ENCODE data around the gene PNPLA5. TPM values are rescaled to one million over a fixed set of nuclear protein-coding genes. Genes with fewer than 3 reads are reported as not detected.

The PNPLA5 gene
- total RNA-seq, 2 donors from 2014 or later, result not detected

DNA sequence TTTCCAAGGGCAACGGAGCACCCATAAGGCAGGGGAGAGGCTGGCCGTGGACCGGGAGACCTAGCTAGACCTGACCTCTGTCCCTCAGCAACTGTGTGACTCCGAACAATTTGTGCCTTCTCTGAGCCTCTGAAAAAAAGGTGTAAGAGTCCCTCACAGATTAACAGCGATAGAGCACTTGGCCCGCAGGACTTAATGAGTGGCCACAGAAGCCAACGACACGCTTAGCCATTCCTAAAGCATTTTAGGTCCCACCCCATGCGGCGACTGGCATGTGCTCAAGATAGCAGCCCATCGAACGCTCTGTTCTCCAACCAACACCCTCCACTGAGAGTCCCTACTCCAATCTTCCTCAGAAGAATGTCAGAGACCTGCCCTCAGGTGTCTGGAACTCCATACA is 31.0 kb downstream of the PNPLA5 start:
- peak in 1 of 2 donors; percentile 6 for DNase-seq
- no peak for ATAC-seq
- intact Hi-C loops (cut with DNase I, micrococcal nuclease), result no loop called here

DNA sequence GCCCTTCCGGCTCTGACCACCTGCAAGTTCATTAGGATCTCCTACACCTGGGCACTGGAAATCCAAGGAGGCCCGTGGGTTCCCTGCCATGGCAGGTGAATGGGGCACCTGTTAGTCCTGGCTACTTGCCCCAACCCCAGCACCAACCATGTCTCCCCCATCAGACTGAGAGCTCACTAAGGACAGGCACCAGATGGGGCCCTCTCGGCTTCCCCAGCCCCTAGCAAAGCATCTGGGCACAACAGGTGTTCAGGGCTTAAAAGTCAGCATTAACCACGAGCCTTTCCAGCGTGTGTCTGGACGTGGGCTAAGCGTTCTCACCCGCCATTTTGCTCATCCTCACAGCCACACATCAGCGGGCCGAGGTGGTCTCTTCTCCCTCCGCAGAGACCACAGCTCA is 31.7 kb downstream of the PNPLA5 start:
- DNase-seq (peak in 1 of 2 donors; percentile 9), ATAC-seq (no peak)
- intact Hi-C loops (cut with DNase I, micrococcal nuclease), result no loop called here

DNA sequence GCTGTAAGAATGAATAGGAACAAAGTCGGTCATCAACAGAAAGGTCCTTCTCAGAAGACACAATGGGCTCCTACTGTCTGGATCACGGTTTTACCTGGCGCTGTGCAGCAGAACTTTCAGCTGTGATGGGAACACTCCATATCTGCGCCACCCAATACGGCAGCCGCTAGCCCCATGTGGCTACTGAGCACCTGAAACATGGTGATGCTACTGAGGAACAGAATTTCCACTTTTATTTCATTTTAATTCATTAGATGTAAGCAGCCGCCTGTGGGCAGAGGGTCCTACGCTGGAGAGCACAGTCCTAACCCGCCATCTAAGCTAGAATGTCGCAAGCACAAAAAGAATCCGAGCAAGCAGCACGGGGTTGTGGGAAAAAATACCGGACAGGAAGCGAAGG is 32.2 kb downstream of the PNPLA5 start:
- DNase-seq (peak in 1 of 2 donors; percentile 10), ATAC-seq (no peak)
- intact Hi-C loops (cut with DNase I, micrococcal nuclease), result no loop called here

DNA sequence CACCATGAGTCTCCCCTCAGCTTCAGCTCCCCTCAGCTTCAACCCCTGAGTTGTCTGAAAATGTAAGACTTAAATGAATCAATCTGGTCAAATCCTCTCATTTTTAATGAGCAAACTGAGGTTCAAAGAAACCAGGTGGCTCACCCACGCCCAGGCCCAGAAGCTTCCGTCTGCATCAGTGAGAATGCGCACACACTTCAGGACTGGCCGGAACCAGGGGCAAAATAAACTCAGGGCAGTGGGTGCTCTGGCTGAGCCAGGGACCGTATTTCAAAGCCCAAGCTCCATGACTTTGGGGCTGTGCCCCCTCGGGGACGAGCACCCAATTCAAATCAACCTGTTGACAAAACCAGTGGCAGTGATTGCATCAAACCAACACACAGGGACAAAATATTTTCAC is 32.6 kb downstream of the PNPLA5 start:
- ATAC-seq (no peak), DNase-seq (peak in 1 of 2 donors; percentile 4)
- intact Hi-C loops (cut with DNase I, micrococcal nuclease), result no loop called here

DNA sequence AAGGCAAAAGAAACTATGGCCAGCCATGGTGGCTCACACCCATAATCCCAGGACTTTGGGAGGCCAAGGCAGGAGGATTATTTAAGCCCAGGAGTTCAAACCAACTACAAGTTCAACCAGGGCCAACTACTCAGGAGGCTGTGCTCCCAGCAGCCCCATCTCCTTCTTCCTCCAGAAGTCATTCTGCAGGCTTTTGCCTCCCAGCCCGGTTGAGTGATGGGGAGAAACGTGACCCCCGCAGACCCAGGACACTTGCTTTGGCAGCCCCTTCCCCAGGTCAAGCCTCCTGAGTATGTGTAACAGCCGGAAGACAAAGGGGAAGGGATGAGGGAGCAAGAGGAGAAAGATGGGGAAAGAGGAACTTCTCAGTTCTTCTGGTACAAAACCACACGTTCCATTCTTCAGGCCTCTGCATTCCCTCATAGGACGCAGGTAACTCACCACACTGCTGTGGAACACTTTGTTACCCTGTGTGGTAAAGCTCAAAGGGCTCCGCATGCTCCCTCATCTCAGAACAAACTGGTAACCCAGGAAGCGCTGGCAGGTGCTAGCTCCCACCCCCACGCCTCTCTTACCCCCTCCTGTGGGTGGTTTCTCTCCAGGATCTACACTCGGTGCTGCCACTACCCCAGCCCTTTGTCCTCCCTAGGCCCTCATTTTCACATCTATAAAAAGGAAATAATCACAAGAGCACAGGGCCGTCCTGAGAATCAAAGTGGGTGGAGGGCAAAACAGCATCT is 33.5 kb downstream of the PNPLA5 start:
- DNase-seq (peak in 1 of 2 donors; percentile 5), ATAC-seq (no peak)
- intact Hi-C loops (cut with DNase I, micrococcal nuclease), result no loop called here

DNA sequence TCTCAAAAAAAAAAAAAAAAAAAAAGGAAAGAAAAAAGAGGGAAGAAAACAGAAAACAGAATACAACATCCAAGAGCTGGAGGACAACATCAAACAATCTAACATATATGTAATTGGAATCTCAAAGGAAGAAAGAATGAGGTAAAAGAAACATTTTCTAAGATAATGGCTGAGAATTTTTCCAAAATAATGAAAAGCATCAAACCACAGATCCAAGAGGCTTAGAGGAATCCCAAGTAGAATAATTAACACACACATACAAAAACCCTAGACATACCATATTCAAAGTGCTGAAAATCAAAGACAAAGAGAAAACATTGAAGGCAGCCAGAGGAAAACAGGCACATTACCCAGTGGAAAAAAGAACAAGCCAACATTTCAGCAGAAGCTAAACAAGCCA is 34.4 kb downstream of the PNPLA5 start:
- DNase-seq (no peak), ATAC-seq (no peak)
- intact Hi-C loops (cut with DNase I, micrococcal nuclease), result no loop called here

DNA sequence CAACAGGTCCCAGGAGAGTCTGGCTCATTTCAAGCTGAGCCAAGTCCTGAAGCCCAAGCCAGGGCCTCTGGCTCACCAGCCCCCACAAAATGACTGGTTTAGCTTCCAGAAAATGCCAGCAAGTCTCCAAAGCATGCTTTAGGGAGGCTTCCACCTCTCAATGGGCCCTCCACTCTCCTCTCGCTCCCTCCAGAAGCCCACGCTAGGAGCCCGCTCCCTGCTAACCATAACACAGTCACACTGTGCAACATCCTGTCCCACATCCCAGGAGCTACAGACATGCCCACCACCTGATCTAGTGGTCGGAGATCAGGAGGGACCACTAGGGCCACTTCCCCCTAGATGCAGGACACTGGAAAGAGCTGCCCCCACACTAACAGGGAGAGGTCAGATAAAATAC is 36.4 kb downstream of the PNPLA5 start:
- no peak for ATAC-seq
- DNase-seq, result peak in 1 of 2 donors; percentile 6
- intact Hi-C loops (cut with DNase I, micrococcal nuclease), result no loop called here

DNA sequence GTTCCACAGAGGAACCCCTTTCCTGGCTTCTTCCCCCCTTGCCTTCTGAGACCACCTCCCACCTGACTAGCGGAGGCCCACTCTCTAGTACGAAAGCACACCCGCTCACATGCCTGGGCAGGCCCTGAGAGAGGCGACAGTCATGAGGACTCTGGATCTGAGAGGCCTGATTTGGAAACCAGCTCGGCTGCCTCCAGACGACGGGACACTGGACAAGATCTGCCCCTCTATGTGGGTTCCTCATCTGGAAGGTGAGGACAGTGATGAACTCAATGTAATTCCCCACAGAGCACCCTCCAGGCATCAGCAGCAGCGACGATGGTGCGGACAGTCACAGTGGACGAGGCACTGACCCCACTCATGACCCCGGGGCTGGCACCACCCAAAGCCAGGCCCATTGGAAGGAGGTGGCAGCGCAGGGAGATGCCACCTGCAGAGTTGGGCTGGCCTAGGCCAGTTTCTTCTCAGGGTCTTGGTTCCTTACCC is 37.0 kb downstream of the PNPLA5 start:
- DNase-seq, result no peak
- no peak for ATAC-seq
- intact Hi-C loops (cut with DNase I, micrococcal nuclease), result no loop called here

DNA sequence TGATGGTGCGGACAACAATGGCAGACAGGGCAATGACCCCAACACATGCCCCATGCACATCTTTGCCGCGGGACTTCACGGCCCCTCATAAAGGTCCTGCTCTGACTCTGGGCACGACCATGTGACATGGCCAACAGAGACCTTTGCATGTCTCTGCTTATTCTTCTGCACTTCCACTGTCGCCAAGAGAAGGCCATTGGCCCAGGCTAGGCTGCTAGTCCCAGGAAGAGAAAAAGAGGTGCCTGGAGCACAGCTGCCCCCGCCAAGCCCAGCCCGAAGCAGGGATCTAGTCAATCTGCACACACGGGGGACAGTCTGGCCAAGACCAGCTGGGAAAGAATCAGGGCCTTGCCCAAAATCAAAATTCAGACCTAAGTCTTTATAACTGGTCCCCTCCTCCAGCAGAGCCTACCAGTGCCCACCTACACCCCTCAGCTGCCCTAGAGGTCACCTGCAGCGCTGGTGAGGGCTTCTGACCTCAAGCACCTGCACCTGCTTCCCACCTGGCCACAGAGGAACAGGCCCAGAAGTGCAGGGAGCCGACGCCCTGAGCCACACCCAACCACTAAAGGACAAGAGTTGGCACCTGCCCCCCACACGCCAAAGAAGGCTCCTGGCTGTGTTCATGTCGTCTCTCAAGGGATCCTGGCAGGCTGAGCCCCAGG is 37.6 kb downstream of the PNPLA5 start:
- intact Hi-C loops (cut with DNase I, micrococcal nuclease), result no loop called here
- ATAC-seq (no peak), DNase-seq (peak in 1 of 2 donors; percentile 15)

DNA sequence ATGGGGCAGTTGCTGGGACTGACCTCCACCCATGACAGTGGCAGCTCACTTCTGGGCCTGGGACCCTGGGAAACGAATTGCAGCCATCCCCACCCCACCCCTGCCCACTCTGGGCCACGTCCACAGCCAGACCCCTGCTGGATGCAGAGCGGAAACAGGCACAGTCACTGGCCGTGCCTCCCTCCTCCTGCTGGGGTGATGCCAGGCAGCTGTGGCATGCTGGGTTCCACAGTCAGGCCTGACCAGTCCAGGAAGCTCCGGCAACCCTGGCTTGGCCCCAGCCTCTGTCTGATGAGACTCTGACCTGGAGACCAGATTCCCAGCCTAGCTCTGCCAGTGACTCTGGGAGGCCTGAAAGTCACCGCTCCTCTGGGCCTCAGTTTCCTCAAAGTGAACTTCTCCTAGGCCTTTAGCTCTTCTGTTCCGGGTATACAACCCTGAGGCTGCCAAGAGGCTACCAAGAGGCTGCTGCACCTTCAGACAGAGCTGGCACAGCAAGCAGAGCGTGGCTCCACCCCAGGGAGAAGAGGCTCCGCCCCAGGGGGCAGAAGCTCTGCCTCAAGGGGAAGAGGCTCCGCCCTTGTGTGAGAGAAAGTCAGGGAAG is 38.4 kb downstream of the PNPLA5 start:
- ATAC-seq (no peak), DNase-seq (peak in 1 of 2 donors; percentile 15)
- intact Hi-C loops (cut with DNase I, micrococcal nuclease), result no loop called here

DNA sequence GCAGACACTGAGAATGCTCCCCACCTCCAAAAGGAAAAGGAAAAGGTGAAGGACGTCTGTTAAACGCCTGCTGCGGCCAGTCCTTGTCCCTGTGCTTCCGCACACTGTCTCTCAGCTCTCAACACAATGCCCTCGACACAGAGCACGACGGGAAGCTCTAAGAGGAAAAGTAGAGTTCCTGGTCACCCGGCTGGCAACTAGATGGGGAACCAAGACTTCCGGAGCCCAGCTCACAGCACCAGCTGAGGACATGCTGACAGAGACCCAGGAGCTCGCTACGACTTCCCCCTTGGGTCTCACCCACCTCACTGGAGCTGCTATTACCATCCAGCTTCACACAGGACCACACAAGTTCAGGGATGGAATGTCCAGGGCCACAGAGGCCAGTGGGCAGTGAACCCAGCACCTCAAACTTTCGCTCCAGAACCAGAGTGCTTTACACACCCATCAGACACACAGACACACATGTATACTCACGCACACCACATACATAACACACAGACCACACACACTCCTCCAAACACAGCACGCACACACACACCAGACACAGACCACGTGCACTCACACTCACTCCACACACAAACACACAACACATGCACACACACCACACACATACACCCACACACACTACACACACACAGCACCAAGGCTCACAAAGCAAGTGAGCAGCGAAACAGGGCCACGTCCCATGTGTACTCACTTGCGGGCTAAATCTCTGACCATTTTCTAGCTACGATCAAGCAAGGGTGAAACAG is 39.1 kb downstream of the PNPLA5 start:
- ATAC-seq (no peak), DNase-seq (peak in 1 of 2 donors; percentile 20)
- intact Hi-C loops (cut with DNase I, micrococcal nuclease), result no loop called here

DNA sequence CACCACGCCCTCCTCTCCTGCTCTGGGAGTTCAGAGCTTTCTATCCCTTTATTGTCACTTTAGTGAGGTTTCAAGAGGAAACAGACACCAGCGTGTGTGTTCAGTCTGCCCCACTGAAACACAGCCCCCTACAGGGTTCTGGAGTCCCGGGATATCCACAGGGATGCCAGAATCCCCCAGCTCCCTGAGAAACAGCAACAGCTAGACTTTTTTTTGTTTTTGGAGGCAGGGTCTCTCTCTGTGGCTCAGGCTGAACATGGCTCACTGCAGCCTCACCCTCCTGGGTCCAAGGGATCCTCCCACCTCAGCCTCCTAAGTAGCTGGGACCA is 39.9 kb downstream of the PNPLA5 start:
- intact Hi-C loops (cut with DNase I, micrococcal nuclease), result no loop called here
- ATAC-seq, result no peak
- peak in 1 of 2 donors; percentile 1 for DNase-seq

DNA sequence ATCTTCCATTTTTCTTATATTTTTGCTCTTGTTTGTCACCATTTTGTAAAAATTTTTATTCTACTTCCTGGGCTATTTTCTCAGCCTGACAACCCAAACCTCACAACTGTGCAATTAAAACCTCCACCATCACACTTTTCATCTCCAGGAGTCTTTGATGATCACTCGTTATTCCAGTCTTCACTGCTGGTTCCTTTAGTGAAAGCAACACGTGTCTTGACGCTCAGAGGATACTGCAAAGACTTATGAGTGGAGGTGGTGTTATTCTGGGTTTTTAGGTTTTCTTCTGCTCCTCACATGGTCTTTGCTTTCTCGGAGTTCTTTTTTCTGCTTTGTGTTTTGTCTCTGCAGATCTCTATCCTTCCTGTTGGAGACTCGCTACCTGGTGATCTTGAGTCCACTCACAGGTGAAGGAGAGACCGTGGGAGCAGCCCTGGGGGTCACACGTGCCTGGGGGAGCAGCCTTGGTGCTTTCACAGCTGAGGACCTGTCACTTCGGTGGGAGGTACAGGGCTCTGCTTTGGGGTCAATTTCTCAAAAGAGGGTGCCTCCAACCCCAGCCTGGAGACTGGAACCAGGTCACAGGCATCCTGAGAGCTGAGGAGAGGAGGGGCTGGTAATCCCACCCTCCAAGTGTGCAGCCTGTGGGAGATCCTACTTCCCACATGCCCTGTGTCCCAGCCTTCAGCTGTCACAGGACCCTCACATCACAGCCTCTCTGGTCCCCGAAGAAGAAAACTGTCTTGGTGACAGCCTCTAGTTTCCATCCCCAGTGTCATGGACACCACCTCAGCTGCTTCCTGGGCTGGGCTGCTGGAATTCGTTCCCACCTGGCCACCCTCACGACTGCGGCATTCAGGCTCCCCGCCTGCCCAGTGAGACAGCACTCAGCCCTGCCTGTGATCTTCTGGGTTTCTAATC is 40.5 kb downstream of the PNPLA5 start:
- DNase-seq, result peak in 1 of 2 donors; percentile 5
- no peak for ATAC-seq
- intact Hi-C loops (cut with DNase I, micrococcal nuclease), result no loop called here

DNA sequence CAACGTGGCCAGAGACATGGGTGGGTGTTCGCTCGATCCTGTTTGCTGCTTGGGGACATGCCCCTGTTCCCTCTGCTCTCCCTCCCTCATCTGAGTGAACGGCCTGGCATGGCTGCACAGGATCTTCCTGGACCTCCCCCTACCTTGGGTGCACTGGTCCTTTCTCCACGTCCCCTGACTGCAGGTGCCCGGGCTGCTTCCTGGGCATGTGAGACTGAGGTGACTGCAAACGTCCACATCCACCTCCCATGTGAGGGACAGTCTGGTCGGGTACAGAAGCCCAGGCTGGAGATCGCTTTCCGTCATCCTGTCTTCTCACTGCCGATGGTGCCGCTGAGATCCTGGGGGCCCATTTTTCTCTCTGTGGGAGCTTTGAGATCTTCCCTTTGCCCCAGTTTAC is 41.3 kb downstream of the PNPLA5 start:
- intact Hi-C loops (cut with DNase I, micrococcal nuclease), result no loop called here
- DNase-seq (peak in 1 of 2 donors; percentile 11), ATAC-seq (no peak)

DNA sequence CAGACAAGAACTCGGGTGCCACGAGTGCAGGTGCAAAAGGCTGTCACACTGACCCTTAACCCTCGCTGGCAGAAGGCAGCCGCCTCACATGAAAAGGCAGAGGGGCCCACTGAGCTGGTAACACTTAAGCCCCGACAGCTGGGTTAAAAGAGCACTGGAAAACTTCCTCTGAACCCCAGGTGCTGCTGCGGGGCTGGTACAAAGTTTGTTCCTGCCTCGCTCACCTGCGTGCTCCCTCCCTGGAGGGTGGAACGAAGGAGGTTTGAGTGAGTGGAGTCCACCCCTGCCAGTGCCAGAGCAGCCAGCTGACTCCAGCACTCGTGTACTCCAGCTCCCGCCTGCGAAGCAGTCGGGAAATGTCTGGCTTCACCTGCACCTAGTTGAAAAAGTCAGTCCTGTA is 42.1 kb downstream of the PNPLA5 start:
- DNase-seq, result no peak
- intact Hi-C loops (cut with DNase I, micrococcal nuclease), result no loop called here
- no peak for ATAC-seq

DNA sequence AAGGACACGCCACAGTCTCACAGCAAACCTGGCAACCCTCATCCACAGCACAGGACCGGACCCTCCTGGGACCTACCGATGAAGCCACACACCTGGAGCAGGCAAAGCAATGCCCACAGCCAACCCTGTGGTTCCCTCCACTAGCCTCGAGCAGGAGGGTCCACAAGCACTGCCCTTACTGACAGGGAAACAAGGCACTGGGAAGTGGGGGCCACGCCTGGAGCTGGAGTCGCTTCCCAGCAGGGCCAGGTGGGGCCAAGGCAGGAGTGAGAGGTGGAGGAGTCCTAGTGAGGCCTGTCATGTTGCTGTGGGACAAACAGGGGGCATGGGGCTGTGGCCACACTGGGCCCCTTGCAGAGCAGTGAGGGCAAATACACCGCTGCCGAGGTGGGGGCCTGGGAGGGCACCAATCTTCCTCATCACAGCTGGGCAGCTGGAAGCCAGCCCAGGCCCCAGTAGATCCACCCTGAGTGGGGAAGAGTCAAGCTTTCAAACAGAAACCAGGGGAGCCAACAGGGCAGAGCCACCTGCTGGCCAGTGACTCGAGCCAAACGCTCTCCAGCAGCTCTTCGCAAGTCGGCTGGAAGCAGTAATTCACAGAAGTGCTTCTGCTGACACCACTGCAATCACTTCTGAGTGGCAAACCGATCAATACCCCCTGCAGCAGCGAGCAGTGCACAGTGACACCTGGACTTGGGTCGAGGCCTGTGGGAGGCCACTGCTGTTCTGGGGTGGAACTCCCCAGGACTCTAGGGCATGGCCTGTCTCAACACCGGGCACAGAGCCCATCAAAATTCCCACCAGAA is 43.2 kb downstream of the PNPLA5 start:
- intact Hi-C loops (cut with DNase I, micrococcal nuclease), result no loop called here
- DNase-seq, result no peak
- ATAC-seq, result no peak

DNA sequence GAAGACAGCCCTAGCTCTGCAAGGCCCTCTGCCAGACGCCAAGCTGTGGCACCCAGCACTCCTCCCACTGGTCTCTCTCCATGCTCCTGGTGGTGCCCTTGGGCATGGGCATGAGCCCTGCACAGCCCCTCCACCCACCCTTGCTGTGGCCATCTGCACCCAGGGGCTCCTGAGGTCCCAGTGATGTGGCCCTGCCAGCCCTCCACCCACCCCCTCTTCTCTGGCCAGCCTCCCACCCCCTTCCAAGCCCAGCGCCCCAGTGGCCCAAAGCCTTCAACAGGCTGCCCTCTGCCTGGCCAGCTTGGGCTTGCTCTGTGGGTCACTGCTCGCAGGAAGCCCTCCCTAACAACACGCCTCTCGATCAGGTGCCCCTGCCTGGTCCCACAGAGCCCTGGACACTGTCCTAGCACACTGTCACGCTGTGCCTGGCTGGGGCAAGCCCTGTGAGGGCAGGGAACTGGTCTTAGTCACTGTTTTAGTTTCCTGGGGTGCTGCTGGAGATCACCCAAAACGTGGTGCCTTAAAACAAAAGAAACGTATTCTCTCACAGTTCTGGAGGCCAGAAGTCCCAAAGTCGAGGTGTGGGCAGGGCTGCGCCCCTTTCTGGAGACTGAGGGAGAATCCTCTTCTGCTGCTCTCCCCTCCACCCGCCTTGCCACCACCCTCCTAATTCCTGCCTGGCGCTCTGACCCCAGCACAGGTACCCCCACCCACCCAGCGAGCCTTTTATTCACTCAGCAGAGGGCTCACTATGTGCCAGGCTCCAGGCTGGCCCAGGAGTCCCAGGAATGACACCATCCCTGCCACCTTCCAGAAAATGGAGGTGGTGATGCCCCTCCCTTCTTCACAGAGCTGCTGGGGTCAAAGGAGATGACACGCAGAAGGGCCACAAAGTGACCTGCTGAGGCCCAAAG is 44.2 kb downstream of the PNPLA5 start:
- intact Hi-C loops (cut with DNase I, micrococcal nuclease), result no loop called here
- ATAC-seq (no peak), DNase-seq (peak in 1 of 2 donors; percentile 13)
